Loucy (cell line): ENCODE results near the gene TIMM17B.

ENCODE experiments used
- H2AFZ ChIP-seq: fragments of 200-600 bp; sonication (generic); 2 replicates; pipeline ENCODE4 v1.6.0; 2016; ENCODE audit warnings: antibody characterized with exemption, mild to moderate bottlenecking, low read length, moderate library complexity
- H3F3A ChIP-seq: fragments of 200-600 bp; 2 replicates; pipeline ENCODE4 v1.6.0; 2016; ENCODE audit warnings: antibody characterized with exemption, low read depth, mild to moderate bottlenecking
- H3K27me3 ChIP-seq: fragments of 200-600 bp; sonication (generic); 2 replicates; pipeline ENCODE4 v1.6.1; 2014; ENCODE audit warnings: low read length, mild to moderate bottlenecking; ENCODE audit not compliant: insufficient read depth, poor library complexity, severe bottlenecking
- H3K36me3 ChIP-seq: fragments of 200-600 bp; sonication (generic); 2 replicates; pipeline ENCODE4 v1.6.1; 2016; ENCODE audit warnings: low read length; ENCODE audit not compliant: insufficient read depth
- H3K4me1 ChIP-seq: fragments of 200-600 bp; sonication (generic); 2 replicates; pipeline ENCODE4 v1.5.1; 2014; ENCODE audit warnings: low read length, mild to moderate bottlenecking; ENCODE audit not compliant: insufficient read depth, poor library complexity, severe bottlenecking
- H3K4me2 ChIP-seq: fragments of 200-600 bp; sonication (generic); 2 replicates; pipeline ENCODE4 v1.6.0; 2014; ENCODE audit warnings: antibody characterized with exemption, low read length, low read depth, mild to moderate bottlenecking; ENCODE audit not compliant: poor library complexity, severe bottlenecking
- H3K4me3 ChIP-seq: fragments of 200-600 bp; sonication (generic); 2 replicates; pipeline ENCODE4 v1.5.1; 2014; ENCODE audit warnings: low read length, mild to moderate bottlenecking, mixed read lengths; ENCODE audit not compliant: poor library complexity, severe bottlenecking
- H3K79me2 ChIP-seq: fragments of 200-600 bp; sonication (generic); 2 replicates; pipeline ENCODE4 v1.6.1; 2014; ENCODE audit warnings: low read length; ENCODE audit not compliant: insufficient read depth
- H3K9ac ChIP-seq: fragments of 200-600 bp; sonication (generic); 2 replicates; pipeline ENCODE4 v1.6.0; 2014; ENCODE audit warnings: mild to moderate bottlenecking, low read depth, low read length, moderate library complexity; ENCODE audit not compliant: poor library complexity, severe bottlenecking
- H3K9me2 ChIP-seq: fragments of 200-600 bp; sonication (generic); replicated peaks from 2 replicates; pipeline ENCODE4 v1.6.1; 2016; ENCODE audit warnings: low read depth, low read length, mixed read lengths
- H3K9me3 ChIP-seq: fragments of 200-600 bp; sonication (generic); 2 replicates; pipeline ENCODE4 v1.6.1; 2014; ENCODE audit warnings: mild to moderate bottlenecking, antibody characterized with exemption, low read length, low read depth; ENCODE audit not compliant: insufficient read depth
- H4K20me1 ChIP-seq: fragments of 200-600 bp; sonication (generic); 2 replicates; pipeline ENCODE4 v1.6.0; 2014; ENCODE audit warnings: antibody characterized with exemption, low read length, mild to moderate bottlenecking; ENCODE audit not compliant: insufficient read depth, poor library complexity, severe bottlenecking
- CTCF ChIP-seq: fragments of 200-600 bp; sonication (generic); conservative IDR thresholded peaks from 2 replicates; pipeline ENCODE4 v1.5.1; 2014; ENCODE audit warnings: mild to moderate bottlenecking, antibody characterized with exemption, low read length
- EZH2phosphoT487 ChIP-seq: fragments of 200-600 bp; IDR thresholded peaks from 2 replicates; pipeline ENCODE4 v1.6.1; 2018; ENCODE audit warnings: antibody characterized with exemption, mild to moderate bottlenecking, moderate library complexity, borderline replicate concordance

Gene TIMM17B

DNA sequence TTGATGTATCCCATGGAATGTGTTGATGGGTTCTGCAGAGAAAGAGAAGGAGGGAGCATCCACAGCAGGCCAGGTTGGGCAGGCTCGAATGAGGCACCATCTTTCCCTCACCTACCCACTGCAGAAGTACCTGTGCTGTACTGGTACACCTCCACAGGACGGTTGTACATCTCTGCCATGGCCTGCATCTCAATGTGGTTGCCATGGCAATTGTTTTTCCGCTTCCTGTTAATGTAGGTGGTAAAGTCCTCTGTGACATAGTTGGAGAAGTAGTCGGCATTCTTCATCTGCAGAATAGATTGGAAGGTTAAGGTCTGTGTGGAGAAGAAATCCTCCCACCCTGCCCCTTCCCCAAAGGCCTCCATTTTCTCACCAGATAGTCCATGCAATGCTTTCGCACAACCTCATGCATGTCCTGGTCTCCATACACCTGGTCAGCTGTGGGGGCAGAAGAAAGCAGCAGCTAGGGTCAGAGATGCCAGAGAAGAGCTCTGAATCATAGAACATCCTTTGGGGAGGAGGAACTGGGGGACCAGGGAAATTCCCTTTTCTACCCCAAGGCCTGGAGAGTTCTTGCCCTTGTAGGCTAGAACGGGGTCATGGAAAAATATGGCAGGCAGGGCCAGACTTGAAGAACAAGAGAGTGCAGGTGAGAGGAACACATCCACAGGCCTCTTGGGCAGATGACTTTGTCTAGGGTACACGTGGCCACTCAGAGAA, 37.2 kb upstream of the TIMM17B start:
- Histone ChIP-seq H3K27me3 (no peaks in the 10 kb centered on the region), H3K9me2 (no peaks in the 10 kb centered on the region), H3K4me1 (peaks cover 5% of the 10 kb centered on the region), H3K9ac (no peak overlapping the region), H3F3A (no peaks in the 10 kb centered on the region), H3K4me3 (no peak overlapping the region), H2AFZ (no peak overlapping the region), H3K79me2 (peaks cover 10% of the 10 kb centered on the region; the same call in 1 of the 2 replicates), H4K20me1 (peaks cover 5% of the 10 kb centered on the region), H3K4me2 (no peak overlapping the region), H3K9me3 (no peaks in the 10 kb centered on the region), H3K36me3 (peaks cover 39% of the 10 kb centered on the region; the same call in 1 of the 2 replicates)
- TF ChIP-seq CTCF (no peak), EZH2phosphoT487 (no peak)

GRCh38 chrX:48933757-48934156, 36.2 kb upstream of the TIMM17B start:
- H3K36me3 ChIP-seq = peaks cover 35% of the 10 kb centered on the region; the same call in 1 of the 2 replicates
- TF ChIP-seq EZH2phosphoT487 (no peak), CTCF (no peak)

GRCh38 chrX:48927736-48928382, 30.3 kb upstream of the TIMM17B start:
- no peak overlapping the region for H3K4me2 ChIP-seq
- no peak for TF ChIP-seq CTCF
- TF ChIP-seq EZH2phosphoT487 = no peak

More at GRCh38 chrX:48933757-48934156, 36.2 kb upstream of the TIMM17B start:
- Histone ChIP-seq H3F3A (no peaks in the 10 kb centered on the region), H3K4me1 (peaks cover 5% of the 10 kb centered on the region), H3K27me3 (no peaks in the 10 kb centered on the region), H4K20me1 (peaks cover 5% of the 10 kb centered on the region), H3K9me3 (no peaks in the 10 kb centered on the region), H2AFZ (no peak overlapping the region), H3K9me2 (no peaks in the 10 kb centered on the region), H3K9ac (no peak overlapping the region), H3K4me3 (no peak overlapping the region), H3K79me2 (peaks cover 8% of the 10 kb centered on the region; the same call in 1 of the 2 replicates), H3K4me2 (no peak overlapping the region)

More at GRCh38 chrX:48927736-48928382, 30.3 kb upstream of the TIMM17B start:
- Histone ChIP-seq H3F3A (no peaks in the 10 kb centered on the region), H3K79me2 (no peaks in the 10 kb centered on the region), H3K9ac (no peak overlapping the region), H3K9me3 (no peaks in the 10 kb centered on the region), H3K9me2 (no peaks in the 10 kb centered on the region), H3K4me1 (no peaks in the 10 kb centered on the region), H3K4me3 (no peak overlapping the region), H4K20me1 (no peaks in the 10 kb centered on the region), H3K27me3 (no peaks in the 10 kb centered on the region), H2AFZ (no peak overlapping the region), H3K36me3 (peaks cover 31% of the 10 kb centered on the region; the same call in 1 of the 2 replicates)
